Brain pericyte (primary cell): ENCODE measurements around the gene SUMO1.
"Not testable (repeated sequence)": the region's sequence is repeated elsewhere in the genome, so short reads cannot be mapped to it uniquely, and the experiment has no call there.

ENCODE experiments used
- DNase-seq: peaks from one replicate; pipeline ENCODE4 v3.0.0-alpha.2; 2012; ENCODE audit warnings: low read depth, low spot score

Gene SUMO1

GRCh38 chr2:202238234-202239197 lies at the start of gene SUMO1:
SUMO1 (minus strand) TSS chr2:202238597; CDS start chr2:202238451, 146 bp downstream.
- peak; percentile 55 for DNase-seq

- DNase-seq: no peak
These were observed 48.2 kb upstream of the SUMO1 start for GRCh38 chr2:202286595-202286994.

GRCh38 chr2:202278944-202279343 lies 40.5 kb upstream of the SUMO1 start:
- peak; percentile 61 for DNase-seq

GRCh38 chr2:202278036-202278760 lies 39.8 kb upstream of the SUMO1 start:
- DNase-seq: peak; percentile 20

GRCh38 chr2:202276078-202276720 lies 37.8 kb upstream of the SUMO1 start:
- not testable (repeated sequence) for DNase-seq

GRCh38 chr2:202270487-202270886 lies 32.1 kb upstream of the SUMO1 start:
- no peak for DNase-seq

GRCh38 chr2:202269585-202269984 lies 31.2 kb upstream of the SUMO1 start:
- no peak for DNase-seq

GRCh38 chr2:202267495-202267894 lies 29.1 kb upstream of the SUMO1 start:
- DNase-seq: no peak

- DNase-seq: peak; percentile 85
These were observed 27.3 kb upstream of the SUMO1 start, which contains the start of gene NOP58 for GRCh38 chr2:202265467-202266277. NOP58 (plus strand) TSS chr2:202265763; CDS start chr2:202265942, 179 bp downstream.

GRCh38 chr2:202261531-202261930 lies 23.1 kb upstream of the SUMO1 start:
- no peak for DNase-seq

- no peak for DNase-seq
These were observed 13.1 kb upstream of the SUMO1 start for GRCh38 chr2:202251494-202251893.

GRCh38 chr2:202249521-202250253 lies 11.3 kb upstream of the SUMO1 start:
- no peak for DNase-seq

- not testable (repeated sequence) for DNase-seq
These were observed 9.3 kb upstream of the SUMO1 start for GRCh38 chr2:202247710-202248109.

- DNase-seq: no peak
These were observed 587 bp downstream of the SUMO1 start for GRCh38 chr2:202237787-202238233.

GRCh38 chr2:202221873-202222272 lies 16.5 kb downstream of the SUMO1 start:
- DNase-seq: no peak

- no peak for DNase-seq
These were observed 23.2 kb downstream of the SUMO1 start for GRCh38 chr2:202215179-202215578.

GRCh38 chr2:202208526-202208925 lies 29.9 kb downstream of the SUMO1 start:
- no peak for DNase-seq

- no peak for DNase-seq
These were observed 33.5 kb downstream of the SUMO1 start for GRCh38 chr2:202204855-202205254.

- no peak for DNase-seq
These were observed 35.0 kb downstream of the SUMO1 start for GRCh38 chr2:202203348-202203747.
